22Rv1 (cell line): ENCODE measurements around the gene LRCH3.

Experiments
- ZFX ChIP-seq: fragments of 450-650 bp; IDR thresholded peaks from 2 replicates; pipeline ENCODE4 v1.6.1; 2017; ENCODE audit warnings: antibody characterized with exemption, borderline replicate concordance
- TF ChIP-seq, protein P1 (sequence below): fragments of 450-650 bp; IDR thresholded peaks from 2 replicates; pipeline ENCODE4 v1.5.1; 2017; ENCODE audit warnings: mild to moderate bottlenecking

DNA sequence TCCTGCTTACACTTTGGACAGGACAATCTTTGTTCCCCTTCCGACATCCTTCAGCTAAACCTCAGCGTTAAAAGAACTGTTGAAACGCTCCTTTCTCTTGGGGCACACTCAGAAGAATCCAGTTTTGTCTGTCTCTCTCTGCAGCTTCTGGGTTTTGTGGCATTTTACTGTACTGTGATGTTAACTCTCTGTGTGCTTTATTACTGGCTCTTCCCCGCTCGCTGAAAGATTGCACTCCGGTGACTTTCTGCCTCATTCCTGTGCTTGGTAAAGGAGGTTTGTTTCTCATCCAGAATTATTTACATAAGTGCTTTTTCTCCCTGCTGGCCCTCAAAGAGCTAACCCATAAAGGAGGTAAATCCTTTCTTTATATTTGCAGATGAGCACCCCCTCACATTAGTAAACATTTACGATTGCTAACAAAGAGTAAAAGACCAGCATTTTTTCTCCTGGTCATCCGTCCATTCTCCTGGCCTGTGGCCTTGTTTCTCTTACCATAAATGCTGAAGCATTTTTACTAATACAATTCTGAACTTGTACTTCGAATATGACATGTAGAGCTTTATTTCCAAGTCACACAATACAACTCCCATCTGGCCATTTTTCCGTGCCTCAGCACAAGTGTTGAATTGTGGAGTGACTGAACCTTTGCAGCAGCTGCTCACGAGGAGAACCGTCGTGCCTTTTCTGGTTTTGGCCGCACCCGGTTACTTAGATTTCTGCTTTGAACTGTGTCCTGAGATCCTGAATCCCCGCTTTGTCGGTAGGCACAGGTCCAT is 89.6 kb downstream of the LRCH3 start:
- TF ChIP-seq, protein P1, sequence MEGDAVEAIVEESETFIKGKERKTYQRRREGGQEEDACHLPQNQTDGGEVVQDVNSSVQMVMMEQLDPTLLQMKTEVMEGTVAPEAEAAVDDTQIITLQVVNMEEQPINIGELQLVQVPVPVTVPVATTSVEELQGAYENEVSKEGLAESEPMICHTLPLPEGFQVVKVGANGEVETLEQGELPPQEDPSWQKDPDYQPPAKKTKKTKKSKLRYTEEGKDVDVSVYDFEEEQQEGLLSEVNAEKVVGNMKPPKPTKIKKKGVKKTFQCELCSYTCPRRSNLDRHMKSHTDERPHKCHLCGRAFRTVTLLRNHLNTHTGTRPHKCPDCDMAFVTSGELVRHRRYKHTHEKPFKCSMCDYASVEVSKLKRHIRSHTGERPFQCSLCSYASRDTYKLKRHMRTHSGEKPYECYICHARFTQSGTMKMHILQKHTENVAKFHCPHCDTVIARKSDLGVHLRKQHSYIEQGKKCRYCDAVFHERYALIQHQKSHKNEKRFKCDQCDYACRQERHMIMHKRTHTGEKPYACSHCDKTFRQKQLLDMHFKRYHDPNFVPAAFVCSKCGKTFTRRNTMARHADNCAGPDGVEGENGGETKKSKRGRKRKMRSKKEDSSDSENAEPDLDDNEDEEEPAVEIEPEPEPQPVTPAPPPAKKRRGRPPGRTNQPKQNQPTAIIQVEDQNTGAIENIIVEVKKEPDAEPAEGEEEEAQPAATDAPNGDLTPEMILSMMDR: no peak
- no peak for TF ChIP-seq ZFX
